HepG2 (cell line): ENCODE measurements around the gene RFX2. TPM values are rescaled to one million over a fixed set of nuclear protein-coding genes. Genes with fewer than 3 reads are reported as not detected.

Experiments used
- ARNTL ChIP-seq: sonication (generic); formaldehyde crosslinking; IDR thresholded peaks from 2 replicates; pipeline ENCODE4 v1.4.0; 2020; ENCODE audit warnings: mild to moderate bottlenecking, missing genetic modification reagents
- CCDC6 ChIP-seq: sonication (generic); formaldehyde crosslinking; IDR thresholded peaks from 2 replicates; pipeline ENCODE4 v1.8.1; 2022; ENCODE audit warnings: mild to moderate bottlenecking, missing genetic modification reagents, moderate library complexity
- DNMT1 ChIP-seq: sonication (generic); formaldehyde crosslinking; IDR thresholded peaks from 2 replicates; pipeline ENCODE4 v1.5.1; 2020; ENCODE audit warnings: mild to moderate bottlenecking, missing genetic modification reagents
- MEIS1 ChIP-seq: sonication (generic); formaldehyde crosslinking; IDR thresholded peaks from 2 replicates; pipeline ENCODE4 v1.9.0; 2021; ENCODE audit warnings: mild to moderate bottlenecking, missing genetic modification reagents, moderate library complexity, borderline replicate concordance
- MIER3 ChIP-seq: IDR thresholded peaks from 2 replicates; pipeline ENCODE4 v1.6.1; 2016; ENCODE audit warnings: missing compliant biosample characterization, borderline replicate concordance
- MTF2 ChIP-seq: sonication (generic); formaldehyde crosslinking; IDR thresholded peaks from 2 replicates; pipeline ENCODE4 v1.5.0; 2020; ENCODE audit warnings: missing genetic modification reagents, borderline replicate concordance
- SMAD1 ChIP-seq: sonication (generic); formaldehyde crosslinking; IDR thresholded peaks from 2 replicates; pipeline ENCODE4 v1.4.0; 2020; ENCODE audit warnings: missing genetic modification reagents, low read depth, mild to moderate bottlenecking, borderline replicate concordance
- ZFX ChIP-seq: sonication (generic); formaldehyde crosslinking; IDR thresholded peaks from 2 replicates; pipeline ENCODE4 v1.4.0; 2020; ENCODE audit warnings: mild to moderate bottlenecking, low read depth, missing genetic modification reagents, moderate library complexity
- ZNF263 ChIP-seq: sonication (generic); formaldehyde crosslinking; IDR thresholded peaks from 2 replicates; pipeline ENCODE4 v1.4.0; 2020; ENCODE audit warnings: missing genetic modification reagents
- polyA plus RNA-seq, 8 experiments: library from polyadenylated mRNA; depleted of rRNA in 3 of 8; stranded (reverse) in 7 of 8; unstranded in 1 of 8; fragments of >200 nt; fragmentation: Illumina TruSeq in 4 of 8; extraction: Trizol in 4 of 8; gene quantifications; 2 replicates each; pipeline versions ENCODE4 v1.2.1 to v1.2.3, GENCODE V29; 2011 to 2016; ENCODE audit warnings: low read depth in 4 of 8, missing spikeins in 1 of 8, mixed read lengths in 1 of 8; ENCODE audit not compliant: insufficient read depth in 1 of 8
- total RNA-seq, 5 experiments: library from RNA; depleted of rRNA; stranded (reverse); fragments of >200 nt; fragmentation: Illumina TruSeq; extraction: Trizol; gene quantifications; 2 replicates each; pipeline ENCODE4 v1.2.3, GENCODE V29; 2016; ENCODE audit warnings: low read depth in 1 of 5
- TF ChIP-seq, protein P1 (sequence below): sonication (generic); formaldehyde crosslinking; IDR thresholded peaks from 2 replicates; pipeline ENCODE4 v1.4.0; 2020; ENCODE audit warnings: missing genetic modification reagents, borderline replicate concordance
- TF ChIP-seq, protein P2 (sequence below): sonication (generic); formaldehyde crosslinking; IDR thresholded peaks from 2 replicates; pipeline ENCODE4 v1.5.1; 2020; ENCODE audit warnings: missing genetic modification reagents, mild to moderate bottlenecking, borderline replicate concordance
- TF ChIP-seq, protein P3 (sequence below): sonication (generic); formaldehyde crosslinking; IDR thresholded peaks from 2 replicates; pipeline ENCODE4 v1.4.0; 2020; ENCODE audit warnings: missing genetic modification reagents
- TF ChIP-seq, protein P4 (sequence below): sonication (generic); formaldehyde crosslinking; IDR thresholded peaks from 2 replicates; pipeline ENCODE4 v1.4.0; 2020; ENCODE audit warnings: missing genetic modification reagents

Gene RFX2
- total and polyA plus RNA-seq, 2 of the 13 experiments (the other 11 are each of a cell fraction or from before 2014, with no cell fraction given) = 2.8 to 3.3 TPM

DNA sequence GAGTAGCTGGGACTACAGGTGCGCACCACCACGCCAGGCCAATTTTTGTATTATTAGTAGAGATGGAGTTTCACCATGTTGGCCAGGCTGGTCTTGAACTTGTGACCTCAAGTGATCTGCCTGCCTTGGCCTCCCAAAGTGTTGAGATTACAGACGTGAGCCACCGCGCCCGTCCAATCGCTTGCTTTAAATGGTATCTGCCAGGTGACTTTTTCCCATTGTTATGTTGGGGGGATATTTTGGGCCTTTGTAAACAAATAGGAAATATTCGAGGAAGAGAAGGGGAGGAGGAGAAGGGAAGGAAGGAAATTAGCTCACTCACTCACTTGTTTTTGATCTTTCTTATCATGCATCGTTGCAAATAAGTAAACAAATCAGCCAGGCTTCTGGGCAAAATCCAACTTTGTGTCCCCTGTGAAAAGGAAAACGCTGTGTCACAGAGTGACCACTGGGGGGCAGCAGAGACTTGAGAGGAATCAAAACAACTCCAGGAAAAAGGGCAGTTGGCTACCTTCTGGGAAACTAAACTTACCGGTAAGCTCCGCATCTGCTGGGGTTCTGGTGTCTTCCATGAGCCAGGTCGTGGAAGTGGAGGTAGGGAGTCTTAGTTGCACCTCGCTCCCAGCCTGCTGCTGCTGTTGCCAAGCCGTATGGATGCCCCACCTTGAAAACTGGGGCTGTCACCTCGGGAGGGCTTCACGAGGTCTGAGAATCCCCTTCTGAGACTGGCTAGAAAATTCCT, 123.1 kb downstream of the RFX2 start (continued):
- TF ChIP-seq MTF2 (CRISPR knock-in tag) = no peak
- TF ChIP-seq ZNF263 (CRISPR knock-in tag) = no peak
- TF ChIP-seq DNMT1 (CRISPR knock-in tag) = no peak
- no peak for TF ChIP-seq MEIS1 (CRISPR knock-in tag)
- TF ChIP-seq, protein P1, sequence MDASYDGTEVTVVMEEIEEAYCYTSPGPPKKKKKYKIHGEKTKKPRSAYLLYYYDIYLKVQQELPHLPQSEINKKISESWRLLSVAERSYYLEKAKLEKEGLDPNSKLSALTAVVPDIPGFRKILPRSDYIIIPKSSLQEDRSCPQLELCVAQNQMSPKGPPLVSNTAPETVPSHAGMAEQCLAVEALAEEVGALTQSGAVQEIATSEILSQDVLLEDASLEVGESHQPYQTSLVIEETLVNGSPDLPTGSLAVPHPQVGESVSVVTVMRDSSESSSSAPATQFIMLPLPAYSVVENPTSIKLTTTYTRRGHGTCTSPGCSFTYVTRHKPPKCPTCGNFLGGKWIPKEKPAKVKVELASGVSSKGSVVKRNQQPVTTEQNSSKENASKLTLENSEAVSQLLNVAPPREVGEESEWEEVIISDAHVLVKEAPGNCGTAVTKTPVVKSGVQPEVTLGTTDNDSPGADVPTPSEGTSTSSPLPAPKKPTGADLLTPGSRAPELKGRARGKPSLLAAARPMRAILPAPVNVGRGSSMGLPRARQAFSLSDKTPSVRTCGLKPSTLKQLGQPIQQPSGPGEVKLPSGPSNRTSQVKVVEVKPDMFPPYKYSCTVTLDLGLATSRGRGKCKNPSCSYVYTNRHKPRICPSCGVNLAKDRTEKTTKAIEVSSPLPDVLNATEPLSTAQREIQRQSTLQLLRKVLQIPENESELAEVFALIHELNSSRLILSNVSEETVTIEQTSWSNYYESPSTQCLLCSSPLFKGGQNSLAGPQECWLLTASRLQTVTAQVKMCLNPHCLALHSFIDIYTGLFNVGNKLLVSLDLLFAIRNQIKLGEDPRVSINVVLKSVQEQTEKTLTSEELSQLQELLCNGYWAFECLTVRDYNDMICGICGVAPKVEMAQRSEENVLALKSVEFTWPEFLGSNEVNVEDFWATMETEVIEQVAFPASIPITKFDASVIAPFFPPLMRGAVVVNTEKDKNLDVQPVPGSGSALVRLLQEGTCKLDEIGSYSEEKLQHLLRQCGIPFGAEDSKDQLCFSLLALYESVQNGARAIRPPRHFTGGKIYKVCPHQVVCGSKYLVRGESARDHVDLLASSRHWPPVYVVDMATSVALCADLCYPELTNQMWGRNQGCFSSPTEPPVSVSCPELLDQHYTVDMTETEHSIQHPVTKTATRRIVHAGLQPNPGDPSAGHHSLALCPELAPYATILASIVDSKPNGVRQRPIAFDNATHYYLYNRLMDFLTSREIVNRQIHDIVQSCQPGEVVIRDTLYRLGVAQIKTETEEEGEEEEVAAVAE (CRISPR knock-in tag) = no peak
- no peak for TF ChIP-seq MIER3
- TF ChIP-seq, protein P2, sequence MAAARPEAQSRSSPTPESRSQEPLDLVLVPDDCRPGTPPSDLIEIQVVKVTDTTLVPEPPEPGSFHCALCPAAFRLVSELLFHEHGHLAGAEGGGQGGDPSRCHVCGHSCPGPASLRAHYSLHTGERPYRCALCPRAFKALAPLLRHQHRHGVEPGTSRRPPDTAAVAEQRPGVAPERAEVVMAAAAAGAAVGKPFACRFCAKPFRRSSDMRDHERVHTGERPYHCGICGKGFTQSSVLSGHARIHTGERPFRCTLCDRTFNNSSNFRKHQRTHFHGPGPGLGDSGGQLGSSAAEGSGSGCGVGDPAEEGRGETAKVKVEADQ (CRISPR knock-in tag) = no peak
- TF ChIP-seq, protein P3, sequence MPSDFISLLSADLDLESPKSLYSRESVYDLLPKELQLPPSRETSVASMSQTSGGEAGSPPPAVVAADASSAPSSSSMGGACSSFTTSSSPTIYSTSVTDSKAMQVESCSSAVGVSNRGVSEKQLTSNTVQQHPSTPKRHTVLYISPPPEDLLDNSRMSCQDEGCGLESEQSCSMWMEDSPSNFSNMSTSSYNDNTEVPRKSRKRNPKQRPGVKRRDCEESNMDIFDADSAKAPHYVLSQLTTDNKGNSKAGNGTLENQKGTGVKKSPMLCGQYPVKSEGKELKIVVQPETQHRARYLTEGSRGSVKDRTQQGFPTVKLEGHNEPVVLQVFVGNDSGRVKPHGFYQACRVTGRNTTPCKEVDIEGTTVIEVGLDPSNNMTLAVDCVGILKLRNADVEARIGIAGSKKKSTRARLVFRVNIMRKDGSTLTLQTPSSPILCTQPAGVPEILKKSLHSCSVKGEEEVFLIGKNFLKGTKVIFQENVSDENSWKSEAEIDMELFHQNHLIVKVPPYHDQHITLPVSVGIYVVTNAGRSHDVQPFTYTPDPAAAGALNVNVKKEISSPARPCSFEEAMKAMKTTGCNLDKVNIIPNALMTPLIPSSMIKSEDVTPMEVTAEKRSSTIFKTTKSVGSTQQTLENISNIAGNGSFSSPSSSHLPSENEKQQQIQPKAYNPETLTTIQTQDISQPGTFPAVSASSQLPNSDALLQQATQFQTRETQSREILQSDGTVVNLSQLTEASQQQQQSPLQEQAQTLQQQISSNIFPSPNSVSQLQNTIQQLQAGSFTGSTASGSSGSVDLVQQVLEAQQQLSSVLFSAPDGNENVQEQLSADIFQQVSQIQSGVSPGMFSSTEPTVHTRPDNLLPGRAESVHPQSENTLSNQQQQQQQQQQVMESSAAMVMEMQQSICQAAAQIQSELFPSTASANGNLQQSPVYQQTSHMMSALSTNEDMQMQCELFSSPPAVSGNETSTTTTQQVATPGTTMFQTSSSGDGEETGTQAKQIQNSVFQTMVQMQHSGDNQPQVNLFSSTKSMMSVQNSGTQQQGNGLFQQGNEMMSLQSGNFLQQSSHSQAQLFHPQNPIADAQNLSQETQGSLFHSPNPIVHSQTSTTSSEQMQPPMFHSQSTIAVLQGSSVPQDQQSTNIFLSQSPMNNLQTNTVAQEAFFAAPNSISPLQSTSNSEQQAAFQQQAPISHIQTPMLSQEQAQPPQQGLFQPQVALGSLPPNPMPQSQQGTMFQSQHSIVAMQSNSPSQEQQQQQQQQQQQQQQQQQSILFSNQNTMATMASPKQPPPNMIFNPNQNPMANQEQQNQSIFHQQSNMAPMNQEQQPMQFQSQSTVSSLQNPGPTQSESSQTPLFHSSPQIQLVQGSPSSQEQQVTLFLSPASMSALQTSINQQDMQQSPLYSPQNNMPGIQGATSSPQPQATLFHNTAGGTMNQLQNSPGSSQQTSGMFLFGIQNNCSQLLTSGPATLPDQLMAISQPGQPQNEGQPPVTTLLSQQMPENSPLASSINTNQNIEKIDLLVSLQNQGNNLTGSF (CRISPR knock-in tag) = no peak
- no peak for TF ChIP-seq ZFX
- TF ChIP-seq, protein P4, sequence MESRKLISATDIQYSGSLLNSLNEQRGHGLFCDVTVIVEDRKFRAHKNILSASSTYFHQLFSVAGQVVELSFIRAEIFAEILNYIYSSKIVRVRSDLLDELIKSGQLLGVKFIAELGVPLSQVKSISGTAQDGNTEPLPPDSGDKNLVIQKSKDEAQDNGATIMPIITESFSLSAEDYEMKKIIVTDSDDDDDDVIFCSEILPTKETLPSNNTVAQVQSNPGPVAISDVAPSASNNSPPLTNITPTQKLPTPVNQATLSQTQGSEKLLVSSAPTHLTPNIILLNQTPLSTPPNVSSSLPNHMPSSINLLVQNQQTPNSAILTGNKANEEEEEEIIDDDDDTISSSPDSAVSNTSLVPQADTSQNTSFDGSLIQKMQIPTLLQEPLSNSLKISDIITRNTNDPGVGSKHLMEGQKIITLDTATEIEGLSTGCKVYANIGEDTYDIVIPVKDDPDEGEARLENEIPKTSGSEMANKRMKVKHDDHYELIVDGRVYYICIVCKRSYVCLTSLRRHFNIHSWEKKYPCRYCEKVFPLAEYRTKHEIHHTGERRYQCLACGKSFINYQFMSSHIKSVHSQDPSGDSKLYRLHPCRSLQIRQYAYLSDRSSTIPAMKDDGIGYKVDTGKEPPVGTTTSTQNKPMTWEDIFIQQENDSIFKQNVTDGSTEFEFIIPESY = no peak
- 0 out of 2 replicates have a peak, but pooled peaks have one; percentile 33 for TF ChIP-seq ARNTL (CRISPR knock-in tag)
- no peak for TF ChIP-seq SMAD1
- TF ChIP-seq CCDC6 (CRISPR knock-in tag) = 0 out of 2 replicates have a peak, but pooled peaks have one; percentile 29
